Erythroblast (primary cell): ENCODE results near the gene PDE4D.

Experiments used
- GATA1 ChIP-seq: IDR thresholded peaks from 2 replicates; pipeline ENCODE4 v1.6.1; 2011; ENCODE audit warnings: low read depth, mild to moderate bottlenecking, control low read depth, low read length, moderate library complexity
- POLR2A ChIP-seq: IDR thresholded peaks from 2 replicates; pipeline ENCODE4 v1.6.1; 2011; ENCODE audit warnings: mild to moderate bottlenecking, low read length

GRCh38 chr5:59460368-59461153 is 433.0 kb downstream of the PDE4D start:
- no peak for TF ChIP-seq POLR2A
- no peak for TF ChIP-seq GATA1
